Sigmoid colon (tissue), 4 donors: ENCODE data around the gene HPS4.

ENCODE experiments used
- POLR2AphosphoS5 ChIP-seq, 4 donors: sonication (generic); formaldehyde crosslinking; IDR thresholded peaks; one replicate each; pipeline ENCODE4 v1.6.1; 2017; ENCODE audit warnings: antibody characterized with exemption in 4 of 4
- TF ChIP-seq, protein P1 (sequence below), 4 experiments: fragments of 450-650 bp in 3 of 4; fragments of 200-600 bp in 1 of 4; IDR thresholded peaks; one replicate each; pipeline ENCODE4 v1.5.1; 2016 to 2019; ENCODE audit warnings: antibody characterized with exemption in 4 of 4, mild to moderate bottlenecking in 3 of 4, moderate library complexity in 2 of 4

- TF ChIP-seq, protein P1, sequence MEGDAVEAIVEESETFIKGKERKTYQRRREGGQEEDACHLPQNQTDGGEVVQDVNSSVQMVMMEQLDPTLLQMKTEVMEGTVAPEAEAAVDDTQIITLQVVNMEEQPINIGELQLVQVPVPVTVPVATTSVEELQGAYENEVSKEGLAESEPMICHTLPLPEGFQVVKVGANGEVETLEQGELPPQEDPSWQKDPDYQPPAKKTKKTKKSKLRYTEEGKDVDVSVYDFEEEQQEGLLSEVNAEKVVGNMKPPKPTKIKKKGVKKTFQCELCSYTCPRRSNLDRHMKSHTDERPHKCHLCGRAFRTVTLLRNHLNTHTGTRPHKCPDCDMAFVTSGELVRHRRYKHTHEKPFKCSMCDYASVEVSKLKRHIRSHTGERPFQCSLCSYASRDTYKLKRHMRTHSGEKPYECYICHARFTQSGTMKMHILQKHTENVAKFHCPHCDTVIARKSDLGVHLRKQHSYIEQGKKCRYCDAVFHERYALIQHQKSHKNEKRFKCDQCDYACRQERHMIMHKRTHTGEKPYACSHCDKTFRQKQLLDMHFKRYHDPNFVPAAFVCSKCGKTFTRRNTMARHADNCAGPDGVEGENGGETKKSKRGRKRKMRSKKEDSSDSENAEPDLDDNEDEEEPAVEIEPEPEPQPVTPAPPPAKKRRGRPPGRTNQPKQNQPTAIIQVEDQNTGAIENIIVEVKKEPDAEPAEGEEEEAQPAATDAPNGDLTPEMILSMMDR (IDR thresholded peaks at IDR 0.05) = no peak
- TF ChIP-seq POLR2AphosphoS5 (IDR thresholded peaks at IDR 0.05) = no peak
Observed at GRCh38 chr22:26502688-26503561, 19.3 kb upstream of the HPS4 start.
